HepG2 (cell line): Measurements from ENCODE around the gene KIAA0319L. TPM values are rescaled to one million over a fixed set of nuclear protein-coding genes. Genes with fewer than 3 reads are reported as not detected.
A peak's percentile ranks its signal among the peaks of the same experiment; 100 is the strongest.

Source experiments
- ATAC-seq: fragments of 200-7000 bp; cut with Tn5 transposase; 3 replicates; pipeline ENCODE4 v1.9.1; 2020; ENCODE audit warnings: mild to moderate bottlenecking, moderate library complexity
- Bru-seq: library from RNA; stranded (reverse); fragments of 400-500 nt; gene quantifications from one replicate; lab custom pipeline; 2021; lab: Mats Ljungman, UMichigan
- BruChase-seq, 2 experiments: library from RNA; stranded (reverse); fragments of 400-500 nt; gene quantifications; one replicate each; lab custom pipeline; 2021; lab: Mats Ljungman, UMichigan
- BruUV-seq: library from RNA; stranded (reverse); fragments of 400-500 nt; replicated peaks from 2 replicates; lab custom pipeline; 2021; lab: Mats Ljungman, UMichigan
- CTCF ChIA-PET: fragments of 300-600 bp; formaldehyde crosslinking; extraction: SDS; loops from one replicate; lab custom pipeline; 2021; ENCODE audit warnings: low total read pairs, inconsistent platforms, low intra/inter-chr PET ratio; lab: Yijun Ruan, JAX
- POLR2A ChIA-PET: fragments of 350-600 bp; sonication (Branson Sonifier 250); formaldehyde crosslinking; loops from one replicate; lab custom pipeline; 2020; ENCODE audit warnings: antibody characterized with exemption, inconsistent platforms; lab: Yijun Ruan, JAX
- DNase-seq: peaks from one replicate; pipeline ENCODE4 v3.0.0-alpha.2; 2015; ENCODE audit warnings: low spot score
- FAIRE-seq: peaks from 3 replicates; lab custom pipeline; 2011; peaks lifted over from hg19 to GRCh38; lab: Jason Lieb, UNC
- H2AFZ ChIP-seq: one replicate; pipeline ENCODE4 v1.6.1; 2011; ENCODE audit warnings: low read length, inconsistent platforms
- H3K27ac ChIP-seq: fragments of 300-600 bp; 3 replicates; pipeline ENCODE4 v1.8.0; 2011; ENCODE audit warnings: mixed run types, mild to moderate bottlenecking, mixed read lengths, low read length, inconsistent platforms; ENCODE audit not compliant: insufficient read depth; ENCODE audit errors: extremely low read length
- H3K27me3 ChIP-seq, 2 experiments: fragments of 200-600 bp in 1 of 2; 2 replicates in 1 of 2; 3 replicates in 1 of 2; pipeline versions ENCODE4 v1.6.0 to v1.8.0; 2011; ENCODE audit warnings: low read length in 2 of 2, mild to moderate bottlenecking in 2 of 2, moderate library complexity in 2 of 2, inconsistent platforms in 1 of 2; ENCODE audit not compliant: insufficient read depth in 2 of 2, control insufficient read depth in 1 of 2
- H3K36me3 ChIP-seq, 2 experiments: fragments of 200-600 bp in 1 of 2; replicated peaks in 1 of 2; 2 replicates in 1 of 2; 3 replicates in 1 of 2; pipeline versions ENCODE4 v1.5.1 to v1.8.0; 2011; ENCODE audit warnings: low read length in 2 of 2, inconsistent platforms in 1 of 2; ENCODE audit not compliant: insufficient read depth in 2 of 2, control insufficient read depth in 1 of 2
- H3K4me1 ChIP-seq: 2 replicates; pipeline ENCODE4 v1.5.1; 2012; ENCODE audit warnings: low read length, inconsistent platforms; ENCODE audit not compliant: insufficient read depth
- H3K4me2 ChIP-seq: 2 replicates; pipeline ENCODE4 v1.6.0; 2011; ENCODE audit warnings: low read depth, low read length, inconsistent platforms
- H3K4me3 ChIP-seq, 3 experiments: fragments of 200-600 bp in 1 of 3; sonication (generic), shearing (Covaris generic) in 1 of 3; replicated peaks in 1 of 3; 2 replicates each; pipeline ENCODE4 v1.5.1; 2011 to 2016; ENCODE audit warnings: low read length in 3 of 3, inconsistent platforms in 2 of 3, low read depth in 2 of 3, mild to moderate bottlenecking in 2 of 3, control low read depth in 1 of 3, mixed read lengths in 1 of 3; ENCODE audit not compliant: insufficient read depth in 1 of 3
- H3K79me2 ChIP-seq: one replicate; pipeline ENCODE4 v1.6.1; 2011; ENCODE audit warnings: low read length, inconsistent platforms; ENCODE audit not compliant: insufficient read depth
- H3K9ac ChIP-seq: 2 replicates; pipeline ENCODE4 v1.6.0; 2011; ENCODE audit warnings: mild to moderate bottlenecking, low read depth, low read length, inconsistent platforms; ENCODE audit not compliant: insufficient read depth
- H3K9me3 ChIP-seq: 2 replicates; pipeline ENCODE4 v1.5.1; 2012; ENCODE audit warnings: mild to moderate bottlenecking, low read length
- H4K20me1 ChIP-seq: 2 replicates; pipeline ENCODE4 v1.6.0; 2011; ENCODE audit warnings: inconsistent platforms, mild to moderate bottlenecking, low read length, moderate library complexity; ENCODE audit not compliant: insufficient read depth
- BRD4 ChIP-seq: sonication (generic); formaldehyde crosslinking; IDR thresholded peaks from 2 replicates; pipeline ENCODE4 v1.4.0; 2020; ENCODE audit warnings: missing genetic modification reagents
- CTCF ChIP-seq: sonication (generic); formaldehyde crosslinking; IDR thresholded peaks from 2 replicates; pipeline ENCODE4 v1.5.0; 2020; ENCODE audit warnings: mild to moderate bottlenecking, missing genetic modification reagents, moderate library complexity
- GFI1 ChIP-seq: sonication (generic); formaldehyde crosslinking; IDR thresholded peaks from 2 replicates; pipeline ENCODE4 v1.5.0; 2020; ENCODE audit warnings: missing genetic modification reagents, mild to moderate bottlenecking, borderline replicate concordance
- HNRNPLL ChIP-seq: fragments of 200-400 bp; formaldehyde crosslinking; IDR thresholded peaks from 2 replicates; pipeline ENCODE4 v1.6.1; 2017; ENCODE audit warnings: mild to moderate bottlenecking, low read depth, low read length; ENCODE audit not compliant: poor library complexity, severe bottlenecking
- NKX3-1 ChIP-seq: sonication (generic); formaldehyde crosslinking; IDR thresholded peaks from 2 replicates; pipeline ENCODE4 v1.5.0; 2020; ENCODE audit warnings: missing genetic modification reagents
- PHF21A ChIP-seq: sonication (generic); formaldehyde crosslinking; IDR thresholded peaks from 2 replicates; pipeline ENCODE4 v1.5.0; 2020; ENCODE audit warnings: mild to moderate bottlenecking, missing genetic modification reagents
- TBX2 ChIP-seq: sonication (generic); formaldehyde crosslinking; IDR thresholded peaks from 2 replicates; pipeline ENCODE4 v1.5.0; 2020; ENCODE audit warnings: missing genetic modification reagents, mild to moderate bottlenecking, borderline replicate concordance
- XRCC5 ChIP-seq: fragments of 200-400 bp; formaldehyde crosslinking; optimal IDR thresholded peaks from 2 replicates; pipeline ENCODE3; 2017; ENCODE audit warnings: mild to moderate bottlenecking, low read length
- ZFP36L1 ChIP-seq: sonication (generic); formaldehyde crosslinking; IDR thresholded peaks from 2 replicates; pipeline ENCODE4 v1.8.0; 2022; ENCODE audit warnings: mild to moderate bottlenecking, missing genetic modification reagents, moderate library complexity
- ZFP90 ChIP-seq: sonication (generic); formaldehyde crosslinking; IDR thresholded peaks from 2 replicates; pipeline ENCODE4 v1.8.0; 2022; ENCODE audit warnings: missing genetic modification reagents, mild to moderate bottlenecking, inconsistent platforms, borderline replicate concordance
- ZNF274 ChIP-seq: sonication (generic); formaldehyde crosslinking; IDR thresholded peaks from 2 replicates; pipeline ENCODE4 v1.5.1; 2020; ENCODE audit warnings: mild to moderate bottlenecking, missing genetic modification reagents
- ZNF382 ChIP-seq: sonication (generic); formaldehyde crosslinking; IDR thresholded peaks from 2 replicates; pipeline ENCODE4 v1.5.0; 2020; ENCODE audit warnings: missing genetic modification reagents, mild to moderate bottlenecking, borderline replicate concordance
- ZNF451 ChIP-seq: sonication (generic); formaldehyde crosslinking; IDR thresholded peaks from 2 replicates; pipeline ENCODE4 v1.5.0; 2020; ENCODE audit warnings: mild to moderate bottlenecking, missing genetic modification reagents
- ZNF589 ChIP-seq: sonication (generic); formaldehyde crosslinking; conservative IDR thresholded peaks from 2 replicates; pipeline ENCODE4 v1.8.0; 2022; ENCODE audit warnings: mild to moderate bottlenecking, moderate library complexity, missing genetic modification reagents
- WGBS: methylation state at CpG from one replicate; pipeline ENCODE4 v1.1.6; 2017; ENCODE audit warnings: low lambda C conversion rate; 5-methylcytosine and 5-hydroxymethylcytosine counted together
- in situ Hi-C: cut with HindIII; loops from 2 replicates; pipeline ENCODE4 v1.10.0; 2017; ENCODE audit warnings: low pct_unique_long_range_greater_than_20kb; ENCODE audit not compliant: extremely low pct_ligation_motif_present
- intact Hi-C: fragments of 100-400 bp; cut with micrococcal nuclease; formaldehyde crosslinking; loops from one replicate; pipeline ENCODE4 v1.10.0; 2022; ENCODE audit not compliant: unreplicated experiment
- long read RNA-seq, 2 experiments: library from RNA in 1 of 2; library from polyadenylated mRNA in 1 of 2; stranded (forward) in 1 of 2; unstranded in 1 of 2; transcript quantifications; one replicate each; pipeline ENCODE4 v2.0.0, GENCODE V29; 2019 to 2022
- polyA minus RNA-seq, 3 experiments: library from RNA; depleted of rRNA, polyadenylated mRNA; stranded (reverse); fragments of >200 nt; gene quantifications; 2 replicates each; pipeline ENCODE4 v1.2.3, GENCODE V29; 2011; ENCODE audit warnings: low replicate concordance in 1 of 3
- polyA plus RNA-seq, 8 experiments: library from polyadenylated mRNA; depleted of rRNA in 3 of 8; stranded (reverse) in 7 of 8; unstranded in 1 of 8; fragments of >200 nt; fragmentation: Illumina TruSeq in 4 of 8; extraction: Trizol in 4 of 8; gene quantifications; 2 replicates each; pipeline versions ENCODE4 v1.2.1 to v1.2.3, GENCODE V29; 2011 to 2016; ENCODE audit warnings: low read depth in 4 of 8, missing spikeins in 1 of 8, mixed read lengths in 1 of 8; ENCODE audit not compliant: insufficient read depth in 1 of 8
- total RNA-seq, 5 experiments: library from RNA; depleted of rRNA; stranded (reverse); fragments of >200 nt; fragmentation: Illumina TruSeq; extraction: Trizol; gene quantifications; 2 replicates each; pipeline ENCODE4 v1.2.3, GENCODE V29; 2016; ENCODE audit warnings: low read depth in 1 of 5
- TF ChIP-seq, protein P1 (sequence below): sonication (generic); formaldehyde crosslinking; IDR thresholded peaks from 2 replicates; pipeline ENCODE4 v1.8.0; 2022; ENCODE audit warnings: missing genetic modification reagents, mild to moderate bottlenecking, borderline replicate concordance

KIAA0319L gene
- total RNA-seq (2016; rRNA removed; fragmentation: Illumina TruSeq; extraction: Trizol): 15.9 and 33.4 TPM in 2 replicates
- 9.6 and 9.8 TPM in 2 replicates for total RNA-seq (2016; cell fraction: cytosol; rRNA removed; fragmentation: Illumina TruSeq; extraction: Trizol; ENCODE audit: low read depth)
- total RNA-seq (2016; cell fraction: insoluble cytoplasmic fraction; rRNA removed; fragmentation: Illumina TruSeq; extraction: Trizol): 14.8 and 30.6 TPM in 2 replicates
- total RNA-seq (2016; cell fraction: membrane; rRNA removed; fragmentation: Illumina TruSeq; extraction: Trizol): 17.2 and 17.3 TPM in 2 replicates
- 54.0 and 56.5 TPM in 2 replicates for total RNA-seq (2016; cell fraction: nucleus; rRNA removed; fragmentation: Illumina TruSeq; extraction: Trizol)
- 74.3 and 82.6 TPM in 2 replicates for polyA plus RNA-seq (2011; rRNA removed)
- 42.1 and 57.2 TPM in 2 replicates for polyA plus RNA-seq (2011; cell fraction: cytosol; rRNA removed)
- 80.2 and 103 TPM in 2 replicates for polyA plus RNA-seq (2011; cell fraction: nucleus; rRNA removed)
- polyA plus RNA-seq (2012): 46.0 and 51.9 TPM in 2 replicates
- polyA plus RNA-seq (2016; cell fraction: cytosol; fragmentation: Illumina TruSeq; extraction: Trizol; ENCODE audit: low read depth): 2.8 and 3.0 TPM in 2 replicates
- 8.0 and 11.3 TPM in 2 replicates for polyA plus RNA-seq (2016; cell fraction: insoluble cytoplasmic fraction; fragmentation: Illumina TruSeq; extraction: Trizol; ENCODE audit: low read depth)
- polyA plus RNA-seq (2016; cell fraction: membrane; fragmentation: Illumina TruSeq; extraction: Trizol; ENCODE audit: low read depth): 7.6 and 8.2 TPM in 2 replicates
- 50.7 and 54.2 TPM in 2 replicates for polyA plus RNA-seq (2016; cell fraction: nucleus; fragmentation: Illumina TruSeq; extraction: Trizol; ENCODE audit: insufficient read depth, low read depth)
- 53.1 and 74.5 TPM in 2 replicates for polyA minus RNA-seq (2011; rRNA and poly(A)+ RNA removed; ENCODE audit: low replicate concordance)
- polyA minus RNA-seq (2011; cell fraction: cytosol; rRNA and poly(A)+ RNA removed): 37.6 and 52.7 TPM in 2 replicates
- 116 and 145 TPM in 2 replicates for polyA minus RNA-seq (2011; cell fraction: nucleus; rRNA and poly(A)+ RNA removed)
- percentile 82 among the genes with signal in this experiment for Bru-seq, nascent RNA
- BruChase-seq, experiment 1, labeled RNA remaining after a 6-hour chase: percentile 77 among the genes with signal in this experiment
- BruChase-seq, experiment 2, labeled RNA remaining after a 2-hour chase: percentile 81 among the genes with signal in this experiment
- long read RNA-seq, experiment 1, full-length matches to known transcripts: 6 of 25 reads
- long read RNA-seq, experiment 1, partial matches to known transcripts: 9 of 25 reads
- long read RNA-seq, experiment 1, other reads (novel, unspliced or antisense): 10 of 25 reads
- long read RNA-seq, experiment 2, full-length matches to known transcripts: 18 of 107 reads
- long read RNA-seq, experiment 2, partial matches to known transcripts: 36 of 107 reads
- long read RNA-seq, experiment 2, other reads (novel, unspliced or antisense): 53 of 107 reads

DNA sequence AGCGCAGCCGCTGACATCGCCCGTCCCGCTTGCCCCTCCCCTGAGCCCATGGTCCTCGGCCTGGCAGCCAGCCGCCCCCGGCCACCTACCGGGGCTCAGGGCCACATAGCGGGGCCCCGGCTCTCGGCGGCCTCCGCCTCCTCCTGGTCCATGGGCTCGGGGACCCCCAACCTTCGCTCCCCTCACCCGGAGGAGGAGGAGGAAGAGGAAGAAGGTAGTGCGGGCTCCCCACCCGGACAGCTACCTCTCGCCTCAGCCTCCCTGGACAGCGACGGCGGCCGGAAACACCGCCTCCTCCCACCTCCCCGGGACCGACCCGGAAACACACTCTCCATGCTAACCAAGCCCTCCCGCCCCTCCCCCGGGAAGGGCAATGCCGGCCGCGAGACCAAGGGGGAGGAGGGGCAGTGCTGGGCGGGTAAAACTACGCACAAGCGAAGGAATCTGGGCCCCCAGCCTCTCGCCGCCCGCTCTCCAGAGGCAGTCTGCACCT lies at the start of gene KIAA0319L:
Gene KIAA0319L, minus strand, starts transcription at position 286 of the 493 bp plus-strand sequence. CDS start 2,912 bp downstream, outside the sequence.
- ChIA-PET POLR2A (interaction anchor here (0.7 to 2.4 kb wide), 12 partner anchors 10 to 697 kb away, joined by 3 to 25 read pairs (median 4); partner anchors contain the start of genes CLSPN, SFPQ, SMIM12 and TFAP2E), CTCF (no interaction called here)
- Histone ChIP-seq H3K9ac (peak within 1 kb of the TSS; percentile 89), H3K36me3 (peaks cover 6 to 25% of the 10 kb centered on the region in 2 experiments; a peak in 4 of 5 replicates), H3K27ac (peak within 1 kb of the TSS; percentile 98), H2AFZ (no peak within 1 kb of the TSS), H3K79me2 (peaks cover 22% of the 10 kb centered on the region), H3K4me1 (peaks cover 45% of the 10 kb centered on the region), H3K4me2 (peak within 1 kb of the TSS; percentile 92), H4K20me1 (peaks cover 14% of the 10 kb centered on the region), H3K9me3 (no peaks in the 10 kb centered on the region), H3K4me3 (peak within 1 kb of the TSS; percentile 67 to 84 (median 82)), H3K27me3 (no peaks in the 10 kb centered on the region)
- BruUV-seq: no TSS peak
- DNase-seq (peak; percentile 60), ATAC-seq (peak; percentile 87), FAIRE-seq (peak; percentile 48)
- in situ Hi-C loops (loop anchor here (10.0 kb wide), 1 partner anchor 362 kb away; the partner anchor contains the start of gene SFPQ), intact Hi-C loops (no loop called here)
- WGBS: no CpG with 5 or more reads among the region's 39 CpGs
- TF ChIP-seq GFI1 (CRISPR knock-in tag): no peak
- no peak for TF ChIP-seq ZNF382 (CRISPR knock-in tag)
- TF ChIP-seq ZNF451 (CRISPR knock-in tag): peak; percentile 75; the same call in 1 of the 2 replicates
- TF ChIP-seq TBX2 (CRISPR knock-in tag): 0 out of 2 replicates have a peak, but pooled peaks have one; percentile 56
- 0 out of 2 replicates have a peak, but pooled peaks have one; percentile 37 for TF ChIP-seq PHF21A (CRISPR knock-in tag)
- peak; percentile 24; the same call in 1 of the 2 replicates for TF ChIP-seq ZFP36L1 (CRISPR knock-in tag)
- TF ChIP-seq ZNF589 (CRISPR knock-in tag): 0 out of 2 replicates have a peak, but pooled peaks have one; percentile 19
- TF ChIP-seq ZFP90 (CRISPR knock-in tag): peak; percentile 69
- no peak; the same call in 1 of the 2 replicates for TF ChIP-seq BRD4 (CRISPR knock-in tag)
- peak; percentile 54 for TF ChIP-seq HNRNPLL
- TF ChIP-seq NKX3-1 (CRISPR knock-in tag): no peak
- TF ChIP-seq, protein P1, sequence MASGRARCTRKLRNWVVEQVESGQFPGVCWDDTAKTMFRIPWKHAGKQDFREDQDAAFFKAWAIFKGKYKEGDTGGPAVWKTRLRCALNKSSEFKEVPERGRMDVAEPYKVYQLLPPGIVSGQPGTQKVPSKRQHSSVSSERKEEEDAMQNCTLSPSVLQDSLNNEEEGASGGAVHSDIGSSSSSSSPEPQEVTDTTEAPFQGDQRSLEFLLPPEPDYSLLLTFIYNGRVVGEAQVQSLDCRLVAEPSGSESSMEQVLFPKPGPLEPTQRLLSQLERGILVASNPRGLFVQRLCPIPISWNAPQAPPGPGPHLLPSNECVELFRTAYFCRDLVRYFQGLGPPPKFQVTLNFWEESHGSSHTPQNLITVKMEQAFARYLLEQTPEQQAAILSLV (CRISPR knock-in tag): 0 out of 2 replicates have a peak, but pooled peaks have one; percentile 8
- peak; percentile 83; the same call in 1 of the 2 replicates for TF ChIP-seq ZNF274
- TF ChIP-seq CTCF: peak; percentile 46; the same call in 1 of the 2 replicates
- no peak for TF ChIP-seq XRCC5
